GM12878 (cell line): ENCODE results near the gene BCAS3. TPM values are rescaled to one million over a fixed set of nuclear protein-coding genes. Genes with fewer than 3 reads are reported as not detected.

Experiments used
- ATAC-seq: fragments of 200-7000 bp; cut with Tn5 transposase; 3 replicates; pipeline ENCODE4 v1.9.1; 2020; ENCODE audit warnings: mild to moderate bottlenecking, moderate library complexity
- BruUV-seq: library from RNA; stranded (reverse); fragments of 400-500 nt; replicated peaks from 2 replicates; lab custom pipeline; 2021; lab: Mats Ljungman, UMichigan
- CTCF ChIA-PET: fragments of 300-600 bp; sonication (Branson Sonifier 250); formaldehyde crosslinking; extraction: SDS; loops from one replicate; lab custom pipeline; 2021; ENCODE audit warnings: inconsistent platforms; lab: Yijun Ruan, JAX
- POLR2A ChIA-PET: fragments of 350-600 bp; formaldehyde crosslinking; extraction: SDS; loops from one replicate; lab custom pipeline; 2021; ENCODE audit warnings: inconsistent platforms; lab: Charles Lee
- RAD21 ChIA-PET: fragments of 300-600 bp; sonication (Branson Sonifier 250); formaldehyde crosslinking; loops from one replicate; lab custom pipeline; 2023; ENCODE audit warnings: antibody characterized with exemption; ENCODE audit not compliant: unreplicated experiment; lab: Charles Lee
- SMC1A ChIA-PET: fragments of 300-600 bp; sonication (Branson Sonifier 250); formaldehyde crosslinking; loops from one replicate; lab custom pipeline; 2023; ENCODE audit not compliant: unreplicated experiment, uncharacterized antibody; lab: Charles Lee
- DNase-seq: peaks from one replicate; pipeline ENCODE4 v3.0.0-alpha.2; 2011; ENCODE audit warnings: low read depth, low spot score
- FAIRE-seq: peaks from 3 replicates; lab custom pipeline; 2011; peaks lifted over from hg19 to GRCh38; lab: Jason Lieb, UNC
- H2AFZ ChIP-seq: 2 replicates; pipeline ENCODE4 v1.6.0; 2011; ENCODE audit warnings: low read depth, low read length, control low read depth; ENCODE audit not compliant: control insufficient read depth
- H3K27ac ChIP-seq: 2 replicates; pipeline ENCODE4 v1.5.1; 2011; ENCODE audit warnings: control low read depth; ENCODE audit not compliant: control insufficient read depth, insufficient read depth
- H3K27me3 ChIP-seq, 2 experiments: replicated peaks in 1 of 2; 2 replicates each; pipeline versions ENCODE4 v1.6.0 to v1.6.1; 2011; ENCODE audit warnings: low read length in 1 of 2; ENCODE audit not compliant: control insufficient read depth in 2 of 2, insufficient read depth in 2 of 2
- H3K36me3 ChIP-seq, 2 experiments: 2 replicates each; pipeline ENCODE4 v1.5.1; 2011; ENCODE audit warnings: low read length in 1 of 2; ENCODE audit not compliant: control insufficient read depth in 2 of 2, insufficient read depth in 2 of 2
- H3K4me1 ChIP-seq: 2 replicates; pipeline ENCODE4 v1.6.1; 2011; ENCODE audit warnings: mild to moderate bottlenecking, low read length, moderate library complexity, mixed read lengths; ENCODE audit not compliant: control insufficient read depth, insufficient read depth
- H3K4me2 ChIP-seq: 2 replicates; pipeline ENCODE4 v1.6.0; 2011; ENCODE audit warnings: control low read depth; ENCODE audit not compliant: control insufficient read depth, insufficient read depth
- H3K4me3 ChIP-seq: fragments of 200-600 bp; sonication (generic); 2 replicates; pipeline ENCODE4 v1.5.1; 2016
- H3K79me2 ChIP-seq: 2 replicates; pipeline ENCODE4 v1.6.0; 2011; ENCODE audit warnings: low read length; ENCODE audit not compliant: control insufficient read depth, insufficient read depth
- H3K9ac ChIP-seq: 2 replicates; pipeline ENCODE4 v1.8.0; 2011; ENCODE audit warnings: low read length, control low read depth, mixed read lengths; ENCODE audit not compliant: control insufficient read depth, insufficient read depth
- H3K9me3 ChIP-seq: replicated peaks from 3 replicates; pipeline ENCODE4 v1.5.1; 2011; ENCODE audit warnings: mild to moderate bottlenecking, low read length; ENCODE audit not compliant: control insufficient read depth, insufficient read depth
- H4K20me1 ChIP-seq: 2 replicates; pipeline ENCODE4 v1.6.0; 2011; ENCODE audit not compliant: control insufficient read depth, insufficient read depth
- ATF7 ChIP-seq: fragments of 450-650 bp; IDR thresholded peaks from 2 replicates; pipeline ENCODE4 v1.6.1; 2016; ENCODE audit warnings: low read depth, mild to moderate bottlenecking
- BACH1 ChIP-seq: fragments of 450-650 bp; IDR thresholded peaks from 2 replicates; pipeline ENCODE4 v1.6.1; 2017; ENCODE audit warnings: mild to moderate bottlenecking, borderline replicate concordance
- CBFB ChIP-seq: IDR thresholded peaks from 2 replicates; pipeline ENCODE4 v1.6.1; 2016; ENCODE audit warnings: antibody characterized with exemption, low read depth
- E4F1 ChIP-seq: fragments of 450-650 bp; IDR thresholded peaks from 2 replicates; pipeline ENCODE4 v1.6.1; 2018; ENCODE audit warnings: borderline replicate concordance, mild to moderate bottlenecking; ENCODE audit not compliant: partially characterized antibody
- EED ChIP-seq: sonication (generic); IDR thresholded peaks from 2 replicates; pipeline ENCODE4 v1.6.1; 2016; ENCODE audit warnings: antibody characterized with exemption, low read depth
- EP300 ChIP-seq, 2 experiments: fragments of 150-350 bp in 1 of 2; IDR thresholded peaks; 2 replicates each; pipeline ENCODE4 v1.6.1; 2011 to 2012; ENCODE audit warnings: low read depth in 2 of 2, low read length in 2 of 2, borderline replicate concordance in 1 of 2, improper control_type of control experiment in 1 of 2, inconsistent platforms in 1 of 2; ENCODE audit not compliant: control insufficient read depth in 1 of 2
- EZH2 ChIP-seq: IDR thresholded peaks from 2 replicates; pipeline ENCODE4 v1.6.1; 2012; ENCODE audit warnings: low read depth, mild to moderate bottlenecking, control low read depth, inconsistent platforms, low read length, borderline replicate concordance; ENCODE audit not compliant: control insufficient read depth
- FOXM1 ChIP-seq: IDR thresholded peaks from 2 replicates; pipeline ENCODE4 v1.6.1; 2012; ENCODE audit warnings: low read depth, mild to moderate bottlenecking, inconsistent platforms, low read length, moderate library complexity
- JUNB ChIP-seq: IDR thresholded peaks from 2 replicates; pipeline ENCODE4 v1.6.1; 2016; ENCODE audit warnings: antibody characterized with exemption, mild to moderate bottlenecking
- KLF5 ChIP-seq: fragments of 450-650 bp; IDR thresholded peaks from 2 replicates; pipeline ENCODE4 v1.6.1; 2014; ENCODE audit warnings: mild to moderate bottlenecking; ENCODE audit not compliant: partially characterized antibody
- PAX8 ChIP-seq: fragments of 450-650 bp; IDR thresholded peaks from 2 replicates; pipeline ENCODE4 v1.6.1; 2017; ENCODE audit warnings: mild to moderate bottlenecking, moderate library complexity
- POLR2AphosphoS5 ChIP-seq: IDR thresholded peaks from 2 replicates; pipeline ENCODE4 v1.6.1; 2011; ENCODE audit warnings: mild to moderate bottlenecking, low read length, inconsistent platforms
- STAT3 ChIP-seq: IDR thresholded peaks from 2 replicates; pipeline ENCODE4 v1.6.1; 2011; ENCODE audit warnings: low read depth, low read length, improper control_type of control experiment
- SUPT20H ChIP-seq: IDR thresholded peaks from 2 replicates; pipeline ENCODE4 v1.6.1; 2011; ENCODE audit warnings: low read depth, mild to moderate bottlenecking, low read length, moderate library complexity, borderline replicate concordance; ENCODE audit not compliant: control insufficient read depth
- ZBTB33 ChIP-seq: fragments of 450-650 bp; IDR thresholded peaks from 2 replicates; pipeline ENCODE4 v1.6.1; 2017; ENCODE audit warnings: mild to moderate bottlenecking
- WGBS: methylation state at CpG from one replicate; pipeline ENCODE4 v1.1.6; 2016; ENCODE audit warnings: low lambda C conversion rate; ENCODE audit not compliant: insufficient replicate concordance, insufficient coverage; ENCODE audit errors: missing lambda C conversion rate; 5-methylcytosine and 5-hydroxymethylcytosine counted together
- in situ Hi-C: fragments of 300-500 bp; cut with MboI; formaldehyde crosslinking; loops from 9 replicates; pipeline ENCODE4 v1.14.3; 2018; ENCODE audit warnings: mixed read lengths
- intact Hi-C: fragments of 100-400 bp; cut with micrococcal nuclease; formaldehyde crosslinking; loops from one replicate; pipeline ENCODE4 v1.14.2; 2022; ENCODE audit not compliant: unreplicated experiment
- polyA plus RNA-seq, 11 experiments: library from polyadenylated mRNA; depleted of rRNA in 4 of 11; unstranded in 6 of 11; stranded (reverse) in 5 of 11; fragments of >200 nt; fragmentation: Nextera tagmentation in 4 of 11; fragmentation: Illumina TruSeq in 1 of 11; extraction: Ambion mirVana in 4 of 11; extraction: Trizol in 1 of 11; gene quantifications; 1 replicate in 1 of 11; 2 replicates in 10 of 11; pipeline versions ENCODE4 v1.2.1 to v1.2.3, GENCODE V29; 2011 to 2016; ENCODE audit warnings: inconsistent platforms in 2 of 11, missing spikeins in 2 of 11, low read depth in 1 of 11
- total RNA-seq, 4 experiments: library from RNA; depleted of rRNA in 3 of 4; stranded (reverse); fragments of >200 nt in 3 of 4; fragmentation: Illumina TruSeq in 1 of 4; extraction: Trizol in 1 of 4; gene quantifications; 2 replicates each; pipeline versions ENCODE4 v1.2.1 to v1.2.3, GENCODE V29; 2013 to 2021
- TF ChIP-seq, protein P1 (sequence below): fragments of 450-650 bp; conservative IDR thresholded peaks from 2 replicates; pipeline ENCODE4 v1.6.1; 2017; ENCODE audit warnings: mild to moderate bottlenecking, moderate library complexity
- TF ChIP-seq, protein P2 (sequence below): IDR thresholded peaks from 2 replicates; pipeline ENCODE4 v1.6.1; 2012; ENCODE audit warnings: low read depth, low read length, improper control_type of control experiment

Gene BCAS3
- total and polyA plus RNA-seq, 10 of the 15 experiments (the other 5 are each of a cell fraction or from before 2014, with no cell fraction given), result 2.1 to 11.0 (median 6.6) TPM

GRCh38 chr17:60900688-60901087, 223.0 kb downstream of the BCAS3 start:
- 2% methylated on average over 3 of the region's 3 CpGs for WGBS
- Histone ChIP-seq H3K4me3 (no peak overlapping the region), H3K9ac (no peak overlapping the region), H3K4me2 (no peak overlapping the region), H3K4me1 (no peaks in the 10 kb centered on the region), H3K27me3 (no peaks in the 10 kb centered on the region), H3K27ac (no peak overlapping the region), H2AFZ (no peak overlapping the region), H4K20me1 (no peaks in the 10 kb centered on the region), H3K36me3 (no peaks in the 10 kb centered on the region), H3K9me3 (no peaks in the 10 kb centered on the region; the same call in 2 of the 3 replicates), H3K79me2 (no peaks in the 10 kb centered on the region)
- in situ Hi-C loops (no loop called here), intact Hi-C loops (no loop called here)
- ChIA-PET CTCF (no interaction called here), SMC1A (no interaction called here), RAD21 (no interaction called here), POLR2A (no interaction called here)
- FAIRE-seq (no peak), DNase-seq (no peak), ATAC-seq (no peak)
- no peak for TF ChIP-seq JUNB
- TF ChIP-seq PAX8, result no peak
- no peak for TF ChIP-seq POLR2AphosphoS5
- TF ChIP-seq ATF7, result no peak
- TF ChIP-seq CBFB, result no peak
- TF ChIP-seq, protein P1, sequence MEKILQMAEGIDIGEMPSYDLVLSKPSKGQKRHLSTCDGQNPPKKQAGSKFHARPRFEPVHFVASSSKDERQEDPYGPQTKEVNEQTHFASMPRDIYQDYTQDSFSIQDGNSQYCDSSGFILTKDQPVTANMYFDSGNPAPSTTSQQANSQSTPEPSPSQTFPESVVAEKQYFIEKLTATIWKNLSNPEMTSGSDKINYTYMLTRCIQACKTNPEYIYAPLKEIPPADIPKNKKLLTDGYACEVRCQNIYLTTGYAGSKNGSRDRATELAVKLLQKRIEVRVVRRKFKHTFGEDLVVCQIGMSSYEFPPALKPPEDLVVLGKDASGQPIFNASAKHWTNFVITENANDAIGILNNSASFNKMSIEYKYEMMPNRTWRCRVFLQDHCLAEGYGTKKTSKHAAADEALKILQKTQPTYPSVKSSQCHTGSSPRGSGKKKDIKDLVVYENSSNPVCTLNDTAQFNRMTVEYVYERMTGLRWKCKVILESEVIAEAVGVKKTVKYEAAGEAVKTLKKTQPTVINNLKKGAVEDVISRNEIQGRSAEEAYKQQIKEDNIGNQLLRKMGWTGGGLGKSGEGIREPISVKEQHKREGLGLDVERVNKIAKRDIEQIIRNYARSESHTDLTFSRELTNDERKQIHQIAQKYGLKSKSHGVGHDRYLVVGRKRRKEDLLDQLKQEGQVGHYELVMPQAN, result no peak
- TF ChIP-seq EP300 (IDR thresholded peaks at IDR 0.05; ENCODE audit: borderline replicate concordance in 1 of 2, control insufficient read depth in 1 of 2, low read depth in 2 of 2, low read length in 2 of 2), result no peak
- TF ChIP-seq ZBTB33, result no peak
- TF ChIP-seq FOXM1, result no peak
- no peak for TF ChIP-seq EED
- TF ChIP-seq STAT3, result no peak
- no peak for TF ChIP-seq SUPT20H
- TF ChIP-seq BACH1, result no peak
- TF ChIP-seq KLF5, result no peak
- TF ChIP-seq E4F1, result no peak
- no peak for TF ChIP-seq EZH2
- TF ChIP-seq, protein P2, sequence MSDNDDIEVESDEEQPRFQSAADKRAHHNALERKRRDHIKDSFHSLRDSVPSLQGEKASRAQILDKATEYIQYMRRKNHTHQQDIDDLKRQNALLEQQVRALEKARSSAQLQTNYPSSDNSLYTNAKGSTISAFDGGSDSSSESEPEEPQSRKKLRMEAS, result no peak
- no TSS peak for BruUV-seq
